Measurements from ENCODE around the gene MAVS.
A peak's percentile ranks its signal among the peaks of the same experiment; 100 is the strongest.

Gene MAVS

GRCh38 chr20:3864518-3864917 lies 17.9 kb downstream of the MAVS start:
- no peak overlapping the region for H3K4me3 ChIP-seq (ENCODE audit: low read length)
- TF ChIP-seq CTCF (IDR thresholded peaks at IDR 0.05; ENCODE audit: insufficient read depth, low read depth, low read length, missing control alignments), result no peak
- no peak for DNase-seq (ENCODE audit: low read depth)

- TF ChIP-seq CTCF (IDR thresholded peaks at IDR 0.05; ENCODE audit: insufficient read depth, low read depth, low read length, missing control alignments), result no peak
- no peak for DNase-seq (ENCODE audit: low read depth)
These were observed 18.7 kb downstream of the MAVS start for GRCh38 chr20:3865152-3865886.

GRCh38 chr20:3865887-3866407 lies 19.3 kb downstream of the MAVS start:
- no peak overlapping the region for H3K4me3 ChIP-seq (ENCODE audit: low read length)
- no peak for TF ChIP-seq CTCF (IDR thresholded peaks at IDR 0.05; ENCODE audit: insufficient read depth, low read depth, low read length, missing control alignments)

More at GRCh38 chr20:3865152-3865886, 18.7 kb downstream of the MAVS start:
- no peak overlapping the region for H3K4me3 ChIP-seq (ENCODE audit: low read length)

DNA sequence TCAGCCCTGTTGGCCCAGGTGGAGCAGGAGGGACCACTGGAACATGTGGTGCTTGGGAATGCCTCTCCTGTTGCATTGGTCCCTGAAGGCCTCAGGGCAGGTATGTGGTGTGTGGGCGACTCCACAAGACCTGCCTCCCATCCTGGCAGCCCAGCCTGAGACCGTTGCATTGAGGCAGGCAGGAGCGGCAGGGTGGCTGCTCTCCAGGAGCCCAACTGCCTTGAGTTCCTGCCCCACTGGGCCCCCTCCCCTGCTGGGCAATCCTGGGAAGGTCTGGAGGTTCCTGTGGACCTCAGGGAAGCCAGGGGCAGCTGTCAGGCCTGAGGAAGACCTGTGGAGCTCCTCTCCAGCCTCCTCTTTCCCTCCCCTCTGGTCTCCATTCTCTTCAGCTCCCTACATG lies 19.8 kb downstream of the MAVS start:
- DNase-seq (ENCODE audit: low read depth), result peak; percentile 26
- no peak for TF ChIP-seq CTCF (IDR thresholded peaks at IDR 0.05; ENCODE audit: insufficient read depth, low read depth, low read length, missing control alignments)
- H3K4me3 ChIP-seq (ENCODE audit: low read length), result no peak overlapping the region

More at GRCh38 chr20:3865887-3866407, 19.3 kb downstream of the MAVS start:
- no peak for DNase-seq (ENCODE audit: low read depth)

- DNase-seq (ENCODE audit: low read depth), result no peak
- no peak for TF ChIP-seq CTCF (IDR thresholded peaks at IDR 0.05; ENCODE audit: insufficient read depth, low read depth, low read length, missing control alignments)
- no peak overlapping the region for H3K4me3 ChIP-seq (ENCODE audit: low read length)
These were observed 21.2 kb downstream of the MAVS start for GRCh38 chr20:3867802-3868201.

- no peak overlapping the region for H3K4me3 ChIP-seq (ENCODE audit: low read length)
- DNase-seq (ENCODE audit: low read depth), result no peak
- no peak for TF ChIP-seq CTCF (IDR thresholded peaks at IDR 0.05; ENCODE audit: insufficient read depth, low read depth, low read length, missing control alignments)
These were observed 23.4 kb downstream of the MAVS start for GRCh38 chr20:3869839-3870634.

Measured in epithelial cell of esophagus (primary cell).